Type B pancreatic cell (in vitro differentiated cells): ENCODE data around the gene ATP4A. TPM values are rescaled to one million over a fixed set of nuclear protein-coding genes. Genes with fewer than 3 reads are reported as not detected.

Source experiments
- DNase-seq: peaks from one replicate; pipeline ENCODE4 v3.0.0; 2021; ENCODE audit warnings: mixed read lengths; ENCODE audit not compliant: unreplicated experiment; ENCODE audit errors: extremely low spot score
- H3K27ac Mint-ChIP-seq: 2 replicates; pipeline ENCODE4 v1.8.0; 2021; ENCODE audit warnings: mild to moderate bottlenecking, mixed read lengths
- H3K27me3 Mint-ChIP-seq: 2 replicates; pipeline ENCODE4 v1.8.0; 2021; ENCODE audit warnings: mixed read lengths
- H3K36me3 Mint-ChIP-seq: 2 replicates; pipeline ENCODE4 v1.8.0; 2021; ENCODE audit warnings: mixed read lengths
- H3K4me1 Mint-ChIP-seq: one replicate; pipeline ENCODE4 v1.8.0; 2021; ENCODE audit warnings: mixed read lengths; ENCODE audit not compliant: unreplicated experiment
- H3K4me3 Mint-ChIP-seq: 2 replicates; pipeline ENCODE4 v1.8.0; 2021; ENCODE audit warnings: mild to moderate bottlenecking, mixed read lengths
- H3K9me3 Mint-ChIP-seq: 2 replicates; pipeline ENCODE4 v1.8.0; 2021; ENCODE audit warnings: mixed read lengths
- total RNA-seq: library from RNA; stranded (reverse); gene quantifications from 2 replicates; pipeline ENCODE4 v1.2.1, GENCODE V29; 2021; ENCODE audit warnings: low replicate concordance
- TF ChIP-seq, protein P1 (sequence below): fragments of 200-600 bp; sonication (generic); conservative IDR thresholded peaks from 2 replicates; pipeline ENCODE4 v1.5.0; 2021; ENCODE audit warnings: antibody characterized with exemption, mild to moderate bottlenecking

Gene ATP4A
- total RNA-seq, 1 donor from 2014 or later: 16.8 TPM

DNA sequence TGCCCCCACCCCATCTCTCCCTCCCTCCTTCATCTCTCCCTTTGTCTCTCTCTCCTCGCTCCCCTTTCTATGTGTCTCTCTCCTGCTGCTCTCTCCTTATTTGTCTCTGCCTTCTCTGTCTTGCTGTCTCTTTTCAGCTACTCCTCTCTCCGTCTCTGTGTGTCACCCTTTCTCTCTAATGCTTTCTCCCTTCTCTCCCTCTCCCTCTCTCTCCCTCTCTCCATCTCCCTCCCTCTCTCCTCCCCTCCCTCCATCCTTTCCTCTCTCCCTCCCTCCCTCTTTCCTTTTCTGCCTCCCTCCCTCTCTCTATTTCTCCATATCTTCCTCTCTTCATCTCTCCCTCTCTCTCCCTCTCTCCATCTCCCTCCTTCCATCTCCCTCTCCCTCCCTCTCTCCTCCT lies 682 bp downstream of the ATP4A start:
- TF ChIP-seq, protein P1, sequence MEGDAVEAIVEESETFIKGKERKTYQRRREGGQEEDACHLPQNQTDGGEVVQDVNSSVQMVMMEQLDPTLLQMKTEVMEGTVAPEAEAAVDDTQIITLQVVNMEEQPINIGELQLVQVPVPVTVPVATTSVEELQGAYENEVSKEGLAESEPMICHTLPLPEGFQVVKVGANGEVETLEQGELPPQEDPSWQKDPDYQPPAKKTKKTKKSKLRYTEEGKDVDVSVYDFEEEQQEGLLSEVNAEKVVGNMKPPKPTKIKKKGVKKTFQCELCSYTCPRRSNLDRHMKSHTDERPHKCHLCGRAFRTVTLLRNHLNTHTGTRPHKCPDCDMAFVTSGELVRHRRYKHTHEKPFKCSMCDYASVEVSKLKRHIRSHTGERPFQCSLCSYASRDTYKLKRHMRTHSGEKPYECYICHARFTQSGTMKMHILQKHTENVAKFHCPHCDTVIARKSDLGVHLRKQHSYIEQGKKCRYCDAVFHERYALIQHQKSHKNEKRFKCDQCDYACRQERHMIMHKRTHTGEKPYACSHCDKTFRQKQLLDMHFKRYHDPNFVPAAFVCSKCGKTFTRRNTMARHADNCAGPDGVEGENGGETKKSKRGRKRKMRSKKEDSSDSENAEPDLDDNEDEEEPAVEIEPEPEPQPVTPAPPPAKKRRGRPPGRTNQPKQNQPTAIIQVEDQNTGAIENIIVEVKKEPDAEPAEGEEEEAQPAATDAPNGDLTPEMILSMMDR: no peak
- no peaks in the 10 kb centered on the region for H3K36me3 Mint-ChIP-seq
- no peak overlapping the region for H3K4me3 Mint-ChIP-seq
- H3K27ac Mint-ChIP-seq: no peak overlapping the region
- no peaks in the 10 kb centered on the region for H3K4me1 Mint-ChIP-seq
- H3K27me3 Mint-ChIP-seq: peaks cover 50% of the 10 kb centered on the region
- DNase-seq: no peak
- H3K9me3 Mint-ChIP-seq: no peaks in the 10 kb centered on the region

DNA sequence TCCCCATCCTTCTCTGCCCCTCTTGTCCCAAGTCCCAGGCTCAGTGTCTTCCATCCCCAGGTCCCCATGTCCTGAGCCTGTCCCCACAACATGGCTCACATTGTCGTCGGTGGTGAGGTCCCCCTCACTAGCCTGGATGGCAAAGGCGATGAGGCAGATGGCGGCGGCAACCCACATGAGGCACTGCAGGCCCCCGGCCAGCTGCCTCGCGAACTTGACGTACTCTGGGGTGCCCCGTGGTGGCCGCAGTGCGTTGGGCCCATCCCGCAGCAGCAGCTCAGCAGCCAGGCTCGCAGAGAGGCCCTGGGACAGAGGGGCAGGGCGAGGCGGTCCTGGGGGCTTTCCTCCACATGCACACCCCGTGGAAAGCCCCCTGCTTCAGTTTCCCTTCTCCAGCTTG lies 1.1 kb downstream of the ATP4A start:
- Mint-ChIP-seq H3K27me3 (peaks cover 52% of the 10 kb centered on the region), H3K27ac (no peak overlapping the region), H3K9me3 (no peaks in the 10 kb centered on the region), H3K36me3 (no peaks in the 10 kb centered on the region), H3K4me1 (peaks cover under 1% of the 10 kb centered on the region), H3K4me3 (no peak overlapping the region)
- TF ChIP-seq, protein P1: no peak
- no peak for DNase-seq

DNA sequence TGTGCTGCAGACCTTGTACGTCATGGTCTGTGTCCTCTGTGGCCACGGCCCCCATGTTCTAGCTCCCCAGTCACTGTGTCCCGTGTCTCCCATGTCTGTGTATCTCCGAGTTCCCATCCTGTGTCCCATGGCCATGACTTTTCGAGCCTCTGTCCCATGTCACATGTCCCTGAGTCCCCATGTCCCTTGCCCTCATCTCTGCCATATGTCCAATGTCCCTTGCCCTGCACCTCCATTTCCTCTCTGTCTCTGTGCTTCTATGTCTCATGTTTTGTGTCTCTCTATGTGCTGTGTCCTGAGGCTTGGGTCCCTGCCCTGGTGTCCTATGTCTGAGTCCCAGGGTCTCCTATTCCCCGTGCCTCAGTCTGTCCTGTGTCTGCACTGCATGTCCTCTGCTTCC lies 2.0 kb downstream of the ATP4A start:
- no peak overlapping the region for H3K4me3 Mint-ChIP-seq
- TF ChIP-seq, protein P1: no peak
- no peak for DNase-seq
- no peaks in the 10 kb centered on the region for H3K9me3 Mint-ChIP-seq
- no peak overlapping the region for H3K27ac Mint-ChIP-seq
- H3K4me1 Mint-ChIP-seq: peaks cover 4% of the 10 kb centered on the region
- no peaks in the 10 kb centered on the region for H3K36me3 Mint-ChIP-seq
- H3K27me3 Mint-ChIP-seq: peaks cover 55% of the 10 kb centered on the region

DNA sequence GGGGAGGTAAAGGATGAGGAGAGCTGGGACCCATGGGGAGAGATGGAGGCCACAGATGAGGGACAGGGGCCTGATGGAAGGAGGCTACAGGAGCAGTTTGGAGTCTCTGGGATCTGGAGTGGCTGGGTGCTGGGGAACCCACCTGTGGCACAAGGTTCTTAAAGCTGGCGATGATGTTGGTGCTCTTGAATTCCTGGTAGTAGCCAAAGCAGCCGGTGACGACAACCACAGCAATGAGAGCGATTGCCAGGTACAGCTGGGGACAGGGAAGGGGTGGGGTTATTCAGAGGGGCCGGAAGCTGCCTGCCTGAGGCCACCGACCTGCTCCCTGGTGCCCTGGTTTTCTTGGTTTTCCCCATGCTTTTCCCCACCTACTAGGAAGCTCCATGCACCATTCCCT lies 2.8 kb downstream of the ATP4A start:
- Mint-ChIP-seq H3K4me1 (peaks cover 4% of the 10 kb centered on the region), H3K4me3 (no peak overlapping the region), H3K36me3 (no peaks in the 10 kb centered on the region), H3K27me3 (peaks cover 59% of the 10 kb centered on the region), H3K27ac (no peak overlapping the region), H3K9me3 (no peaks in the 10 kb centered on the region)
- TF ChIP-seq, protein P1: no peak
- DNase-seq: no peak

DNA sequence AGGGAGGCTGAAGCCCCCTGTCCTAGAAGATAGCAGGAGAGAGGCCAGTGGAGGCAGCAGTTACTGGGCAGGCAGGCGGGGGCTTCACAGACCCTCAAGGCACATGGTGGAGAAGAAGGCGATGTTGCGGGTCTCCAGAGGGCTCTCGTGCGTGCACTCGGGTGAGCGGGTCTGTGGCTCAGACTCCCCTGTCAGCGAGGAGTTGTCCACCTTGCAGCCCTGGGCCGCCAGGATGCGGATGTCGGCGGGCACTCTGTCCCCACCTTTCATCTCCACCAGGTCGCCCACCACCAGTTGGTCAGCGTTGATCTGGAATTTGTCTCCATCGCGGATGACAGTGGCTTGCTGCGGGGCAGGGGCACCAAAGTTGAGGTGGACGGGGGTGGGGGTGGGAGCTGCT lies 3.2 kb downstream of the ATP4A start:
- Mint-ChIP-seq H3K9me3 (no peaks in the 10 kb centered on the region), H3K4me3 (no peak overlapping the region), H3K27ac (no peak overlapping the region), H3K27me3 (peaks cover 57% of the 10 kb centered on the region), H3K4me1 (peaks cover 4% of the 10 kb centered on the region), H3K36me3 (no peaks in the 10 kb centered on the region)
- no peak for DNase-seq
- TF ChIP-seq, protein P1: no peak

DNA sequence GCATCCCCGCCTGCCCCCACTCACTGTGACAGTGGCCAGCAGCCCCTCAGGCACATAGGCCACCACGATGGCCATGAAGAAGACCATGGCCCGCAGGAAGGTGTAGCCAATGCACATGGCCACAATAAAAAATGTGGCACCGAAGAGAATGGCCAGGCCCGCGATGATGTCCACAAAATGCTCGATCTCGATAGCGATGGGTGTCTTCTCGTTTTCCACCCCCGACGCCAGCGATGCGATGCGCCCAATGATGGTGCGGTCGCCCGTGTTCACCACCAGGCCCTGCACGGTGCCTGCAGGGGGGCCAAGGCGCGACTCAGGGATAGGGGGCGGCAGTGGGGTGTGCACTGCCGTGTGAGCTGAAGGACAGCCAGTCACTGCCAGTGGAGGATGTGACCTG lies 3.7 kb downstream of the ATP4A start:
- no peak overlapping the region for H3K4me3 Mint-ChIP-seq
- DNase-seq: no peak
- peaks cover 4% of the 10 kb centered on the region for H3K4me1 Mint-ChIP-seq
- H3K27ac Mint-ChIP-seq: no peak overlapping the region
- no peaks in the 10 kb centered on the region for H3K9me3 Mint-ChIP-seq
- peaks cover 57% of the 10 kb centered on the region for H3K27me3 Mint-ChIP-seq
- no peaks in the 10 kb centered on the region for H3K36me3 Mint-ChIP-seq
- TF ChIP-seq, protein P1: no peak
